Measurements from ENCODE around the gene PCSK4.

PCSK4 gene

DNA sequence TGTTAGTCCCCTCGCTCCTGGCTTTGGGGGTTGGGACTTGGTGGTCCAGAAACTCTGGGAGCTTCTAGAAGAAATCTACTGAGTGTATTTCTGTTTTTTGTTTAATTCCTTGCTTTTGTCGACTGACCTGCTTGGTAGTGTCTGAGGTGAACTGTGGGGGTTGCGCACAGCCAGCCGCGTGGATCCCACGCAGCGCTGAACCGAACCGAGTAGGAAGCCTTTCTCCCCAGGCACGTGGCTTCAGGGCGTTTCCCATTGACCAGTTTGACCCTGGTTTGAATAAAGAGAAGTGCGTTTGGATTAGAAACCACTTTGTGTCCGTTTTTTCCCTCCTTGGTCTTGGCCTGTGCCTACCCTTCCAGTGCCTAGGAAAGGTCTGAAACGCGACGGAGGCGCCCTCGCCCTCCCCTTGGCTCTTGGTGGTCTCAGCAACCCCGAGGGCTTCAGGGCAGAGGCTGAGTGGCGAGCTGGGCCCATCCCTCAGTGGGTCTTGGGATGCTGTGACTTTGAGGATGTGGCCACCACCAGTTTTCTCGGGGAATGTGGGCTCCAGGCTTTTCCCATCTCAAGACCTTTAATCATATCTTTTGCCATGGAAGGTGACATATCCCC is 54.7 kb downstream of the PCSK4 start:
- DNase-seq = no peak

- no peak for DNase-seq
These were observed 55.5 kb downstream of the PCSK4 start for GRCh38 chr19:1434577-1435060.

- DNase-seq = no peak
These were observed 56.1 kb downstream of the PCSK4 start for GRCh38 chr19:1434040-1434366.

DNA sequence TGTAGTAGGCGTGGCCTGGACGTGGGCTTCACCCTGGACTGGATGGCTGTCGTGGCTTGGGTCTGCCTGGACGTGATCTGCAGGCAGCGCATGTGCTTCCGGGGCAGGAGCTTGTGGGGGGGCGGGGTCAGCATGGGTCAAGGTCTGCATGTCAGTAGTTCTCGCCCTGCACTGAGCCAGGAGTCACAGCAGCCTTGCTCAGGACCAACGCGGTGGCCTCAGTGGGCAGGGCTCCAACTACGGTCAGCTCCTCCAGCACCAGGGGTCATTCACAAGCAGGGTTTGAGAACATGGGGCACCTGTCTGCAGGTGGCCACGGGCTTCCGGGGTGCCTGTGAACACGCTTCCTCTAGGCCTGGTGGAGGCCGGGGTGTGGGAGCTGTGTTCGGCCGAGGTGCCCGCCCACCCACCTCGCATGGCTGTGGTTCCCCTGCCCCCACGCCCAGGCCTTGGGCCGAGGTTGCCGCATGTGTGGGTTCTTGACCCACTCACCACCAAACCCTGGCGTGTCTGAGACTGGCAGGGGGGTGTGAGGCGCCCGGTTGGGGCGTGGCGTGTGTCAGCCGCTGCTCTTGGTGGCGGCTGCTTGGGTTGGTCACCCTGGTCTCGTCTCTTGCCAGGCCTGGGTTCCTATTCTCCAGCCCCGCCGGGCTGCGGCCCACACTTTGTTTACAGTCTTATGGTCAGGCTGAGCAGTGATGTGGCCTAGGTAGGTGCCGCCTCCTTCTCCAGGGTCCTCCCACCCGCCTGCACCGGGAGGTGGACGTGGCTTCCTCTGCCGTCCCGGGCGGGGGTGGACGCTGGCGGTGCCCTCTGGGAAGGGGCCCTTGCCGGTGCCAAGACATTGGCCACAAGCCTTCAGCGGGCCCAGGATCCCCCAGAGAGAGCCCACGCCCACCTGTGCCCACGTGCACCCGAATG is 56.8 kb downstream of the PCSK4 start:
- DNase-seq = no peak

DNA sequence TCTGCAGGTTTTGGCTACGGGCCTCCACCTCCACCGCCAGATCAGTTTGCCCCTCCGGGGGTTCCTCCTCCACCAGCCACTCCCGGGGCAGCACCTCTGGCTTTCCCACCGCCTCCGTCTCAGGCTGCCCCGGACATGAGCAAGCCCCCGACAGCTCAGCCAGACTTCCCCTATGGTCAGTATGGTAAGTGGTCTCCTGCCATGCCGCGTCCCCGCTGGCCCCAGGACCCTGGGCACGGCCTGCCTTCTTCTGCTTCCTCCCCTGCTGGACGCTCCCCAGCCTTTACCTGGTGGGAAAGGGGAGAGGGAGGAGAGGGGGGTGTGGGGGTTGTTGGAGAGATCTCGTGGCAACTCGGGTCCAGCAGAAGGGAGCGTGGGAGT is 57.7 kb downstream of the PCSK4 start:
- DNase-seq = no peak

- DNase-seq = no peak
These were observed 58.2 kb downstream of the PCSK4 start for GRCh38 chr19:1431759-1432506.
